Kidney (tissue), 14 donors: ENCODE measurements around the gene SP5. TPM values are rescaled to one million over a fixed set of nuclear protein-coding genes. Genes with fewer than 3 reads are reported as not detected.

Experiments
- DNase-seq, 5 donors: peaks; one replicate each; pipeline ENCODE4 v3.0.0-alpha.2; 2013 to 2020
- FAIRE-seq: peaks from 2 replicates; lab custom pipeline; 2012; peaks lifted over from hg19 to GRCh38; lab: Jason Lieb, UNC
- H3K27ac ChIP-seq, 2 donors: one replicate each; pipeline ENCODE4 v1.7.0; 2013; ENCODE audit warnings: low read depth in 2 of 2, low read length in 2 of 2, inconsistent platforms in 1 of 2
- H3K27me3 ChIP-seq: one replicate; pipeline ENCODE4 v1.7.1; 2013; ENCODE audit warnings: low read length, inconsistent platforms; ENCODE audit not compliant: control insufficient read depth, insufficient read depth
- H3K36me3 ChIP-seq, 3 donors: one replicate each; pipeline versions ENCODE4 v1.7.0 to v1.7.1; 2013; ENCODE audit warnings: low read length in 3 of 3, control low read depth in 1 of 3, inconsistent platforms in 1 of 3; ENCODE audit not compliant: insufficient read depth in 3 of 3, control insufficient read depth in 2 of 3
- H3K4me1 ChIP-seq, 3 donors: one replicate each; pipeline versions ENCODE4 v1.7.0 to v1.7.1; 2013; ENCODE audit warnings: low read length in 3 of 3, inconsistent platforms in 1 of 3, low read depth in 1 of 3; ENCODE audit not compliant: control insufficient read depth in 2 of 3, insufficient read depth in 2 of 3
- H3K4me3 ChIP-seq, 3 donors: one replicate each; pipeline versions ENCODE4 v1.7.0 to v1.8.1; 2013; ENCODE audit warnings: low read length in 3 of 3, control low read depth in 1 of 3, inconsistent platforms in 1 of 3
- H3K9ac ChIP-seq, 3 donors: one replicate each; pipeline versions ENCODE4 v1.7.0 to v1.7.1; 2013; ENCODE audit warnings: low read length in 3 of 3, control low read depth in 1 of 3, inconsistent platforms in 1 of 3
- H3K9me3 ChIP-seq, 3 donors: one replicate each; pipeline versions ENCODE4 v1.7.0 to v1.7.1; 2013; ENCODE audit warnings: low read length in 3 of 3, control low read depth in 1 of 3, inconsistent platforms in 1 of 3; ENCODE audit not compliant: control insufficient read depth in 2 of 3, insufficient read depth in 1 of 3
- CTCF ChIP-seq: IDR thresholded peaks from 3 replicates; pipeline ENCODE4 v1.5.1; 2012; ENCODE audit warnings: mild to moderate bottlenecking, moderate library complexity, borderline replicate concordance; ENCODE audit not compliant: insufficient read depth; ENCODE audit errors: extremely low read depth
- intact Hi-C: fragments of 100-400 bp; cut with DNase I; formaldehyde crosslinking; loops from one replicate; pipeline ENCODE4 v1.11.1; 2022
- polyA plus RNA-seq: library from polyadenylated mRNA; stranded (reverse); fragments of 350-450 nt; fragmentation: Illumina TruSeq; extraction: RNeasy Lipid Tissue Mini Kit (QIAGEN cat#74804); gene quantifications from one replicate; pipeline ENCODE4 v1.2.3, GENCODE V29; 2014; ENCODE audit warnings: low read depth, low replicate concordance; ENCODE audit not compliant: insufficient read depth
- total RNA-seq: library from RNA; stranded (reverse); fragmentation: NEBNext Ultra II Directional; extraction: Animal tissue kit (Norgen Biotek cat#: 25700); gene quantifications from one replicate; pipeline ENCODE4 v1.2.1, GENCODE V29; 2021
- donor health status: control.
- donor health status: control.
- donor health status: control.
- donor health status: control.
- donor health status: control.
- donor health status: DM: yes; HTN: yes; CAD: no.
- donor health status: Normal renal cell carcinoma (clear cell type).

The SP5 gene
- total and polyA plus RNA-seq, 2 donors from 2014 or later: 0.25 to 1.6 TPM

GRCh38 chr2:170713543-170714380 is 1.4 kb upstream of the SP5 start:
- Histone ChIP-seq H3K27ac (no peak overlapping the region), H3K36me3 (no peaks in the 10 kb centered on the region), H3K9me3 (no peaks in the 10 kb centered on the region), H3K4me3 (peak overlapping the region in 2 of 3 donors; percentile 17 to 71), H3K9ac (no peak overlapping the region), H3K4me1 (peaks cover 0 to 9% (median 0%) of the 10 kb centered on the region in 3 donors), H3K27me3 (peaks cover 42% of the 10 kb centered on the region)
- intact Hi-C loops: no loop called here
- FAIRE-seq (no peak), DNase-seq (peak in 4 of 5 donors; percentile 43 to 66 (median 57))
- no peak for TF ChIP-seq CTCF

GRCh38 chr2:170714381-170715061 is 616 bp upstream of the SP5 start:
- H3K27ac ChIP-seq: no peak overlapping the region
- peaks cover 49% of the 10 kb centered on the region for H3K27me3 ChIP-seq
- H3K4me1 ChIP-seq: peaks cover 0 to 9% (median 0%) of the 10 kb centered on the region in 3 donors
- peak overlapping the region in 2 of 3 donors; percentile 44 to 71 for H3K4me3 ChIP-seq
- H3K36me3 ChIP-seq: no peaks in the 10 kb centered on the region
- no peaks in the 10 kb centered on the region for H3K9me3 ChIP-seq
- intact Hi-C loops: no loop called here
- TF ChIP-seq CTCF: no peak
- DNase-seq (peak; percentile 41 to 72 (median 46)), FAIRE-seq (no peak)
- H3K9ac ChIP-seq: peak overlapping the region in 2 of 3 donors; percentile 12 to 22

GRCh38 chr2:170715932-170716777 is 1.0 kb downstream of the SP5 start:
- Histone ChIP-seq H3K4me1 (peaks cover 0 to 9% (median 0%) of the 10 kb centered on the region in 3 donors), H3K27me3 (peaks cover 48% of the 10 kb centered on the region), H3K4me3 (peak overlapping the region in 1 of 3 donors; percentile 71), H3K9ac (no peak overlapping the region), H3K36me3 (no peaks in the 10 kb centered on the region), H3K27ac (no peak overlapping the region), H3K9me3 (no peaks in the 10 kb centered on the region)
- FAIRE-seq (no peak), DNase-seq (peak in 3 of 5 donors; percentile 31 to 80 (median 65))
- intact Hi-C loops: no loop called here
- TF ChIP-seq CTCF: no peak
